Pancreas (tissue), 10 donors: ENCODE measurements around the gene AMOTL2. TPM values are rescaled to one million over a fixed set of nuclear protein-coding genes. Genes with fewer than 3 reads are reported as not detected.

Source experiments
- ATAC-seq, 4 donors: fragments of 200-7000 bp; cut with Tn5 transposase; one replicate each; pipeline versions ENCODE4 v1.8.0 to v1.9.1; 2020; ENCODE audit warnings: mild to moderate bottlenecking in 4 of 4, moderate library complexity in 4 of 4
- DNase-seq, 6 donors: peaks; one replicate each; pipeline ENCODE4 v3.0.0-alpha.2; 2020
- FAIRE-seq: peaks from 2 replicates; lab custom pipeline; 2012; peaks lifted over from hg19 to GRCh38; lab: Jason Lieb, UNC
- H3K27ac ChIP-seq, 4 donors: fragments of 200-600 bp; sonication (generic); 1 replicate in 3 of 4; 2 replicates in 1 of 4; pipeline versions ENCODE4 v1.5.0 to v1.8.0; 2020
- H3K27me3 ChIP-seq, 4 donors: fragments of 200-600 bp; one replicate each; pipeline ENCODE4 v1.8.0; 2021
- H3K36me3 ChIP-seq, 3 donors: fragments of 200-600 bp; sonication (generic) in 1 of 3; one replicate each; pipeline versions ENCODE4 v1.5.0 to v1.8.0; 2020 to 2021
- H3K4me1 ChIP-seq, 3 donors: fragments of 200-600 bp; one replicate each; pipeline ENCODE4 v1.8.0; 2021
- H3K4me3 ChIP-seq, 4 donors: fragments of 200-600 bp; sonication (generic) in 2 of 4; one replicate each; pipeline versions ENCODE4 v1.5.0 to v1.8.0; 2020 to 2021
- H3K9me3 ChIP-seq, 4 donors: fragments of 200-600 bp; one replicate each; pipeline ENCODE4 v1.8.0; 2021
- WGBS, 2 donors: extraction: QIAGEN DNeasy Blood & Tissue Kit; methylation state at CpG; one replicate each; pipeline ENCODE4 v1.1.7; 2013; 5-methylcytosine and 5-hydroxymethylcytosine counted together
- intact Hi-C, 3 donors: fragments of 100-400 bp; cut with DNase I; formaldehyde crosslinking; loops; one replicate each; pipeline versions ENCODE4 v1.11.1 to v1.14.2; 2022
- polyA plus RNA-seq, 2 donors: library from polyadenylated mRNA; stranded (reverse); fragments of 200-250 nt; gene quantifications; one replicate each; pipeline ENCODE4 v1.2.3, GENCODE V29; 2013
- total RNA-seq, 6 donors: library from RNA; stranded (reverse); fragmentation: NEBNext Ultra II Directional in 4 of 6; extraction: Animal tissue kit (Norgen Biotek cat#: 25700) in 4 of 6; gene quantifications; one replicate each; pipeline versions ENCODE4 v1.2.1 to v1.2.4, GENCODE V29; 2021 to 2023
- TF ChIP-seq, protein P1 (sequence below), 4 donors: fragments of 200-600 bp; sonication (generic) in 3 of 4; IDR thresholded peaks; one replicate each; pipeline versions ENCODE4 v1.5.0 to v1.8.0; 2021; ENCODE audit warnings: antibody characterized with exemption in 4 of 4
- donor health status: healthy with polysubstance abuse.
- donor health status: DM: no; HTN: no; CAD: no; lungs with moderate emphysema.
- donor health status: DM: no; HTN: no; CAD: no.
- donor health status: control.
- donor health status: control.
- donor health status: Bipolar disorder and iron deficiency.
- donor health status: DM: yes; HTN: yes; CAD: no.
- donor health status: DM: no; HTN: no; CAD: no.
- donor health status: DM: no; HTN: no; CAD: no.
- donor health status: DM: yes; HTN: yes; CAD: no.

AMOTL2 gene
- total and polyA plus RNA-seq, 8 donors, result 11.9 to 35.7 (median 28.9) TPM

DNA sequence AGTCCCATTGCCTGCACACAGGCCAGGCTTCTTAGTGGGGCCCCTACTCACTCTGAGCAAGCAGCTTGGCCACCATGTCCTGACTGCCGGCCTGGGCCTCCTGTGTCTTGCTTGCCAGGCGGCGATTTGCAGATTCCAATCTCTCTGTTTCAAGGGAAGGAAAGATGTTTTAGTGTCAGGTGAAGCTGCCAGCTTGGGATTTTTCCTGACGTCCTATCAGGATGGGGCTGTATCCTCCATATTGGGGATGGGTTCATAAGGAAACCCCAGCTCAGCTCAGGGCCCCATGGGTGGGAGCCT lies 8.5 kb downstream of the AMOTL2 start:
- DNase-seq, result no peak
- intact Hi-C loops, result no loop called here
- no peak for FAIRE-seq
- Histone ChIP-seq H3K36me3 (peaks cover 0 to 65% (median 12%) of the 10 kb centered on the region in 3 donors), H3K4me3 (no peak overlapping the region), H3K9me3 (no peaks in the 10 kb centered on the region), H3K4me1 (peaks cover 9 to 13% (median 13%) of the 10 kb centered on the region in 3 donors), H3K27me3 (no peaks in the 10 kb centered on the region), H3K27ac (no peak overlapping the region)
- TF ChIP-seq, protein P1, sequence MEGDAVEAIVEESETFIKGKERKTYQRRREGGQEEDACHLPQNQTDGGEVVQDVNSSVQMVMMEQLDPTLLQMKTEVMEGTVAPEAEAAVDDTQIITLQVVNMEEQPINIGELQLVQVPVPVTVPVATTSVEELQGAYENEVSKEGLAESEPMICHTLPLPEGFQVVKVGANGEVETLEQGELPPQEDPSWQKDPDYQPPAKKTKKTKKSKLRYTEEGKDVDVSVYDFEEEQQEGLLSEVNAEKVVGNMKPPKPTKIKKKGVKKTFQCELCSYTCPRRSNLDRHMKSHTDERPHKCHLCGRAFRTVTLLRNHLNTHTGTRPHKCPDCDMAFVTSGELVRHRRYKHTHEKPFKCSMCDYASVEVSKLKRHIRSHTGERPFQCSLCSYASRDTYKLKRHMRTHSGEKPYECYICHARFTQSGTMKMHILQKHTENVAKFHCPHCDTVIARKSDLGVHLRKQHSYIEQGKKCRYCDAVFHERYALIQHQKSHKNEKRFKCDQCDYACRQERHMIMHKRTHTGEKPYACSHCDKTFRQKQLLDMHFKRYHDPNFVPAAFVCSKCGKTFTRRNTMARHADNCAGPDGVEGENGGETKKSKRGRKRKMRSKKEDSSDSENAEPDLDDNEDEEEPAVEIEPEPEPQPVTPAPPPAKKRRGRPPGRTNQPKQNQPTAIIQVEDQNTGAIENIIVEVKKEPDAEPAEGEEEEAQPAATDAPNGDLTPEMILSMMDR (IDR thresholded peaks at IDR 0.05), result no peak
- no peak for ATAC-seq
- WGBS, 2 donors, result 84 to 90% methylated on average over 4 of the region's 4 CpGs

DNA sequence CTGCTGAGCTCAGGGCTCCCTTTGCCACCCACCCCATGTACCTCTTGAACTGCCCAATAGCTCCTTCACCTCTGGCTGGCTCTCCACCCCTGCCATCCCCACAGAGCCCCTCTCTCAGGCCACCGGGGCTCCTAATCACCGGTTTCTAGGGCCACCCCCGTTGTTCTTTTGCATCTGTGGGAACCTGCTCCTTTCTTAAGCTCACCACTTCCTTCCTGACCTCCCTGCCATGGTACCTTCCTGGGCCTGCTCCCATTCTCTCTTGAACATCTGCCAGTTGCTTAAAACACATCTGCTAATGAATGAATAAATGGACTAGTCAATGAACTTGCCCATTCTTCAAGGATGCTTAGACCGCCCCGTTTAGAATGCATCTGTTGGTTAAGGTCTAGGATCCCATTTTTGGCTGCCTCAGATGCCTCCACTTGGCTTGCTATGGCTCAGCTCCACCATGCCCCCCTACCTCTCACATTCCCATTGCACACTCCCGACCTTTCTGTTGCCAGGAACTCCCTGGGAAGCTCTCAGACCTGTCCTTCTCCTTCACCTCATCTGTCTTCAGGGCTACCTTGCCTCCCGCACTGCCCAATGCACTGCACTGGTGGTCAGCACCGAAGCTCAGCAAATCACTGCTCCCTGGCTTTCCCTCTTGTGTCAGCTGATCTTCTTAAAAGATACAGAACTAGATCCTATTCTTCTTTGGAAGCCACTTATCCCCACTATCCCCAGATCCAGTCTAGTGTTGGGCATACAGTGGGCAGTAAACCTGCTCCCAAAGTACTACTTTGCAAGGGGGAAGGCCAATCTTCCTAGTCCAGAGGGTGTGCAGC lies 9.1 kb downstream of the AMOTL2 start:
- ATAC-seq, result no peak
- intact Hi-C loops, result loop anchor here in 1 of 3 donors (5.0 kb wide), 1 partner anchor 48 kb away; no protein-coding TSS in a partner anchor
- H3K9me3 ChIP-seq, result no peaks in the 10 kb centered on the region
- 65 to 66% methylated on average over 8 of the region's 8 CpGs for WGBS, 2 donors
- no peak for DNase-seq
- H3K27ac ChIP-seq, result peak overlapping the region in 3 of 4 donors; percentile 18 to 69 (median 42)
- H3K36me3 ChIP-seq, result peaks cover 0 to 65% (median 16%) of the 10 kb centered on the region in 3 donors
- TF ChIP-seq, protein P1 (IDR thresholded peaks at IDR 0.05), result no peak
- H3K4me1 ChIP-seq, result peaks cover 9 to 13% (median 13%) of the 10 kb centered on the region in 3 donors
- no peak overlapping the region for H3K4me3 ChIP-seq
- FAIRE-seq, result no peak
- H3K27me3 ChIP-seq, result no peaks in the 10 kb centered on the region

DNA sequence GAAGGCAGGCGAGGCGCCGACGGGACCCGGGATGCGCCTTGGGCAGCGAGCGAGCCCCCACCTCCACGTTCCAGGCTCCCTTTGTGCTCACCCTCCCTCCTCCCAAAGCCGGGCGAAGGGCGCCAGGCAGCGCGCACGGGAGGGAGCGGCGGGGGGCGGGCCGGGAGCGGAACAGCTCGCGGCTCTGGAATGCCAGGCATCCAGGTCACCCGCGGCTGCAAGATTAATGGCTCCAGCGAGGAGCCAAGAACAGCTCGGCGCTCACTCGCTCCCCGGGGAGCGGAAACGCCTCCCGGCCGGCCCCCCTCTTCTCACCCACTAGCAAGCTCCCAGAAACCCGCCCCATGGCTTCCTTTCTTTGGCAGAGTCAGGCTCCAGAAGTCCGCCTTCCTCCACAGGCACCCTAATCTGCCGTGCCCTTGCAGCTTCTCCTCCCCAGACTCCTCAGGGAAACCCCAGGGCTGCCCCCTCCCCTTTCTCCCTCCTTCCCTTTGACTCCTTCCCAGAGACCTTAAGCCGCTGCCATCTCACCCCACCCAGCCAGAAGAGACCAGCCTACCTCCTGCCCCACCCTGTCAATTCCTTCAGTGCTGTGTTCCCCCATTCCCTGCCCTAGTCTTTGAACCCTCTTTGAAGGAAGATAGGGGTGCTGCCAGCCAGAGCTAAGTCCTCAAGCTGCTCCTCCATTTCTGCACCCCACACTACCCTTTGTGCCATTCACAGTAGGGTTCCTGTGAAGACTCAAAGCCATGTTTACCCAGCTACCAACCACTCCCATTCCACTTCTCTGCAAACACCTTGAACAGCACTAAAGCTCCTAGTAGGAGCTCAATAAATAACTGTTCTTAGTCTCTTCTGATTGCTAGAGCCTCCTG lies 9.9 kb downstream of the AMOTL2 start:
- H3K36me3 ChIP-seq, result peaks cover 0 to 68% (median 21%) of the 10 kb centered on the region in 3 donors
- H3K4me1 ChIP-seq, result peaks cover 9 to 16% (median 13%) of the 10 kb centered on the region in 3 donors
- peak; percentile 91 to 94 (median 92) for ATAC-seq
- TF ChIP-seq, protein P1 (IDR thresholded peaks at IDR 0.05), result no peak
- FAIRE-seq, result peak; percentile 37
- H3K4me3 ChIP-seq, result peak overlapping the region in 2 of 4 donors; percentile 33 to 34
- intact Hi-C loops, result loop anchor here in 1 of 3 donors (5.0 kb wide), 1 partner anchor 47 kb away; no protein-coding TSS in a partner anchor
- peak overlapping the region; percentile 67 to 71 (median 69) for H3K27ac ChIP-seq
- H3K27me3 ChIP-seq, result no peaks in the 10 kb centered on the region
- no peaks in the 10 kb centered on the region for H3K9me3 ChIP-seq
- 0 to 2% methylated on average over 24 to 37 of the region's 37 CpGs for WGBS, 2 donors
- DNase-seq, result peak; percentile 88 to 95 (median 90)

DNA sequence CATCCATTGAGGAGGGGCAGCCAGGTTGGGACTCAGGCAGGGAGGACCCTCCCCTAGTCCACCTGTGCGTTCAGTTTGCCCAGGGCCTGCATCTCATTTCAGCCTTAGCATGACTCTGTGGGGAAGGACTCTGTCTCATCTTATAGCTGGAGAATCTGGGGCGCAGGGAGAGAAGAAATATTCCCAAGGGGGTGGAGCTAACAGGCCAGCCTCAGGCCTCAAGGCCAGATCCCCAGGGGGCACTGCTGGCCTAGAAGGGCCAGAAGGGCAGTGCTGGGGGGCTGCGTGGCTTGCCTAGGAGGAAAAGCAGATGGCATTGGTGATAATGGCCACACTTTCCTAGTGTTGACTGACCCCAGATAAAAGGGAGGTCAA lies 10.9 kb downstream of the AMOTL2 start:
- peaks cover 13 to 21% (median 13%) of the 10 kb centered on the region in 3 donors for H3K4me1 ChIP-seq
- TF ChIP-seq, protein P1 (IDR thresholded peaks at IDR 0.05), result no peak
- H3K27ac ChIP-seq, result peak overlapping the region; percentile 67 to 71 (median 69)
- DNase-seq (no peak), ATAC-seq (no peak), FAIRE-seq (no peak)
- intact Hi-C loops, result loop anchor here in 1 of 3 donors (5.0 kb wide), 1 partner anchor 46 kb away; no protein-coding TSS in a partner anchor
- 54 to 61% methylated on average over 3 of the region's 3 CpGs for WGBS, 2 donors
- H3K9me3 ChIP-seq, result no peaks in the 10 kb centered on the region
- H3K27me3 ChIP-seq, result no peaks in the 10 kb centered on the region
- H3K4me3 ChIP-seq, result peak overlapping the region in 2 of 4 donors; percentile 33 to 34
- H3K36me3 ChIP-seq, result peaks cover 0 to 71% (median 25%) of the 10 kb centered on the region in 3 donors
